HK-2 (cell line): ENCODE data around the gene RAB7B.

Experiments
- DNase-seq: peaks from one replicate; pipeline ENCODE4 v3.0.0-alpha.2; 2018; ENCODE audit not compliant: unreplicated experiment

Gene RAB7B

GRCh38 chr1:205973377-205974232 is 29.6 kb downstream of the RAB7B start:
- DNase-seq: no peak

GRCh38 chr1:205972491-205973168 is 30.6 kb downstream of the RAB7B start:
- DNase-seq: no peak

DNA sequence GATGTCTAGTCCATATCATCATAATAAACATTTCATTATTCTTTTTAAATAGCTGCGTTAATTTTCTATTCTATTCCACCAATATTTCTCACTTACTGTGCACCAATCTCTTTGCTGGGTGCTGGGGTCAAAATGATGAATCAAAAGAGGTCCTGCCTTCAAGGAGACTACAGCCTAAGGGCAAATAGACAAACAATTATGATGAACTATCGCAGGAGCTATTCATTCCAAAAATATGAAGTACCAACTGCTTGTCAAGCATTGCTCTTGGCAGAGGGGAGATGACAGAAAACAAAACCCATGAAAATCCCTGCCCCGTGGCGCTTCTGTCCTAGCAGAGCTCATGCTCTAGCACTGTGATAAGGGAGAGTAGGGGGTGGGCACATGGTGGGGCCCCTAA is 31.1 kb downstream of the RAB7B start:
- DNase-seq: no peak

DNA sequence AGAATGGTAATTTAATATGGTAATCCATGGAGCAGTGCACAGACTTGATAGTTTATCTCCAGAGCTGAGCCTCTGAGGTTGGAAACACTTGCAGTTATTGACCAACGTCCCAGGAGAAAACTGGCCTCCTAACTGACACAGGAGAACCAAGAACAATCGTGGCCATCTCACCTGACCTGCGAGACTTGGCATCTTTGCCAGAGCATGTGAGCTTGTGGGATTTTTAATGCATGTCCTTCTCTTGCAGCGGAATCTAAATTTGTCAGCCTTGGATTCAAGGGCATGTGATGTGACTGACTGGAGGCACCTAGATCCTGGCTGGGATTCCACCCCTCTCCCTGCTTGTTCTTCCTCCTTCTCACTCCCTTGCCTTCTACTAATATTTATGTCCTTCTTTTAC is 32.1 kb downstream of the RAB7B start:
- no peak for DNase-seq

DNA sequence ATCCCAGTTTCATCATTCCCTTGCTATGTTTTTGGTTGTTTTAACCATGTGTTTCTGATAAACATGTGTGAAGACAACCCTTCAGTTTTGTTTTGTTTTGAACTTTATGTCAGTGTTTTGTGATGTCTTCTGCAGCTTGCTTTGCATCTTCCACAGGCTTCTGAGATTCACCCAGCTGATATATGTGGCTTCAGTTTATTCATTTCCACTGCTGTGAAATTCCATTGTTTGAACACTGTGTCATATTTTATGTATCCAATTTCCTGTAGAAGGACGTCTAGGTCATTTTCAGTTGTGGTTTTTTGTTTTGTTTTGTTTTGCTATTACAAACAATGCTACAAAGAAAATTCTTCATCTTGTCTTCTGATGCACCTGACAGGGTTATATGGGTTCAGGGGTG is 32.7 kb downstream of the RAB7B start:
- DNase-seq: no peak

GRCh38 chr1:205969229-205969628 is 34.0 kb downstream of the RAB7B start:
- no peak for DNase-seq

DNA sequence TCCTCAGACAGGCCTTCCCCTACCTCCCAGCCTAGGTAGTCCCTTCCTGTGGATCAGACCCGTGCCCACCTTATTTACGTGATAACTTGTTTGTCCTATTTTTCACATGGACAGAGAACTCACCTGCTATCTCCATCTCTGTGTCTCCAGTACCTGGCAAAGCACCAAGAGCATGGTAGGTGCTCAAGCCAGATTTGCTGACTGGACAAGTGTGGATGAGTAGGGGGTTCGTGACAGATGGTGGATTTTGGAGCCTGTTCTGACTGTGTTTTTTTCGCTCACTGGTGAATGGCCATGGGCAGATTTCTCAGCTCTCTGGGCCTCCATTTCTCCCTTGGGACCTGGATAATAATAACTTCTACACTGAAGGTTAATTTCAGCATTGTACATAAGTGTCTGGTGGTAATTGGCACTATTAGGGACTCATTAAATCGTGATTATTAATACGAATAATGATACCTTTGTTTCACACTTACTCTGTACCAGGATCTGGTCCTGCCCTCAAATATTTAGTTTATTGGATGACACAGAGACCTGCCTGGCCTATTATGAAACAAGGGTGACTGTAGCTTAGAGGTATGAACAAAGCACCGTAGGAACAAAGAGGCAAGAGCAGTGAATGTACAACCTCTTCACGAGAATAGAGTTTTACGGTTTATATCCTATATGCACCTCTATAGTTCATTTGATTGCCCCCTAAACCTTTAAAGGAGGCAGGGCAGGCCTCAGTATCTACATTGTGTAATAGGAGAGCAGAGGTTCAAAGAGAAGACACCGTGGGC is 35.5 kb downstream of the RAB7B start:
- no peak for DNase-seq

DNA sequence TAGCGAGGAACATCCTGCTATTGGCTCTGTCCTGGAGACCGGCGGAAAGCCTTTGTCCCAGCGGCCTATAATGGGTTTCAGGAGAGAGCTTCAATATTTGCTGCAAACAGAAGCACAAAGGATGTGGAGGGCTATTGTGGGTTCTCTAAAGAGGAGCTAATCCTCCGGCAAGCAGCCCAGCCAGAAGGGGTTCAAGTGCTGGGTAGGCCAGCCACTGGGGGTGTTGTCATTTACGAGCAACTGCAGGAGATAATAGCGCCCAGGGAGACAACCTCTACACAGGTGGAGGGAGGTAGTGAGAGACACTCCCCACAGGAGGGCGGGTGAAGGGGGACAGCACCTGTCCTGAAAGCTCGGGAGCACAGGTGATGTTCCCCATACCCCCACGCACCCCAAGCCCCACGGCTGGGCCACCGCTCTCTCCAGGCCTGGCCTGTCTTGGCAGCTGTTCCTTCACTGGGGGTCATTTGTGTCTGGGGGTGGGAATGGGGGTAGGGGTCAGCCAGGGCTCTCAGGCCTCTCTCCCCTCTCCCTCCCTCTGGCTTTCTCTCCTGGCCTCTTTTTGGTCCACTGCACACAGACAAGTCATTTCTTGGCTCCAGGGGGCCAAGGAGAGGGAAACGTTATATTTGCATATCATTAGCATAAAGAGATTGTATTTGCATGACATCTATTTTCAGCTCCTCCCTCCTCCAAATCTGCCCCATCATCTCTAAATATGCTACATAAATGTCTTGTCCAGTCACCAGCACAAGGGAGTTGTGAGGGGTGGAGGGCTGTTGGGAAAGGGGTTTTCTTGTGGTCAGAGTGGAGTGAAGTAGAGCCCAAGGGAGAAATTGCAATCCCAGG is 37.9 kb downstream of the RAB7B start:
- no peak for DNase-seq

DNA sequence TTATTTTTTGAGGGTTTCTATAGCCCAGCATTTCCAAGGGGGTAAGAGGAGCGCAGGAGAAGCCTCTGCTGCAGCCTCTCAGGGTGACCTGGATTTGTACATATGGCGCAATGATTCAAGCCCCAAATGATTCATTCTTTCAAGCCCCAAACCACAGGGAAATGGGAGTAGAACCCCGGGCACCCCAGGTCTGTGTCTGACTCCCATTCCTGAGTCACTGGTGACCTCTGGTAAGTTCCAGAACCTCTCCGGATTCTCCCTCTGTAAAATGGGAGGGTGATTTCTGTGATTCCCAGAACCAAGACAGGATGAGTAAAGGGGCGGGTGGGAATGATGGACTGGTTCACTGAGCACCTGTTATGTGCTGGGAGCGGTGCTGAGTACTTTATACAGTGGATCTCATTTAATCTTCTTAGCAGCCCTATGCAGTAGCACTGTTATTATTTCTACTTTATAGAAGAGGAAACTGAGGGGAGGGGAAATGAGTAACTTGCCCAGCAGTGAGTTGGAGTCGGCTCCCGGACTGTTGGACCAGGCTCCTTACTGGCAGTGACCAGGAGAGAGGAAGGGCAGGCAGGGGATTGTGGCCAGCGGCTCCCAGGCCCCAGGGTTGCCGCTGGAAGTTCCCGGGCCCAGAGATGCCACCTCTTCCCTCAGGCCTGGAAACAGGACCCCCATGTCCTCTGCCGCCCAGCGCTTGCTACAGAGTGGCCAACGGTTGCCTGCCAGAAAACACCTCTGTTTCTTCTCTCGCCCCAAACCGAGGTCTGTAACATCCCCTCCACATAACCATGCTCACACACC is 39.6 kb downstream of the RAB7B start:
- DNase-seq: no peak

GRCh38 chr1:205962821-205963221 is 40.4 kb downstream of the RAB7B start:
- no peak for DNase-seq

GRCh38 chr1:205961991-205962820 is 41.0 kb downstream of the RAB7B start:
- DNase-seq: no peak

DNA sequence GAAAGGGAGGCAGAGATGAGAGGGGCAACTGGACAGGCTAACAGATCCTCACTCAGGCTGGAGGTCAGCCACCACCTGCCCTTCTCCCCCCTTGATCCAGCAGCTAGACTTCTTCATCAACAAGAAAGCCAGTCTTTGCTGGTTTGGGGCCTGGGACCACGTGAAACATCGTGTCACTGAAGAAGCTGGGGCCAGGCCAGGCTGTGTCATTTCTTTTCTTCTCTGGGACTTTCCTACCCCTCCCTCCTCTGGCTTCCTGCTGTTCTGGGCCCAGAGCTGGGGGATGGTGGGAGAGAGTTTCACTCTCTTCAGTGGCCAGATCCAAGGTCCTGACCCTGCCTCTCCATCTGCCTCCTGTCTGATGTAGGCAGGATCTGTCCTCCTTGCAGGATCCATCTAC is 41.8 kb downstream of the RAB7B start:
- no peak for DNase-seq

- no peak for DNase-seq
Measured at GRCh38 chr1:205959789-205960188, 43.4 kb downstream of the RAB7B start.

DNA sequence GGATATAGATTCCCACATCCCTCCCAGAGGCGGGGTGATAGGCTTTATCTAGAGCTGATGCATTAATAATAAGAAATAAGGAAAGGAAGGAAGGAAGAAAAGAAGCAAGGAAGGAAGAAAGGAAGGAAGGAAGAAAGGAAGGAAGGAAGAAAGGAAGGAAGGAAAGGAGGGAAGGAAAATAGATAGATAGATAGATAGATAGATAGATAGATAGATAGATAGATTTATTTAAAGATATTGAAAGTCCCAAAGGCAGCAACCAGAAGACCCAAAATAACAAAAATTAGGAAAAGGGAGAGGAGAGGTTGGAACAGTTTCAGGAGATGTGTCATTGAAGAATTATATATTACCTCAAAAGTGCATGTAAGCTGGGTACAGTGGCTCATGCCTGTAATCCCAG is 47.7 kb downstream of the RAB7B start:
- DNase-seq: no peak

- no peak for DNase-seq
Measured at GRCh38 chr1:205954819-205955404, 48.3 kb downstream of the RAB7B start.

DNA sequence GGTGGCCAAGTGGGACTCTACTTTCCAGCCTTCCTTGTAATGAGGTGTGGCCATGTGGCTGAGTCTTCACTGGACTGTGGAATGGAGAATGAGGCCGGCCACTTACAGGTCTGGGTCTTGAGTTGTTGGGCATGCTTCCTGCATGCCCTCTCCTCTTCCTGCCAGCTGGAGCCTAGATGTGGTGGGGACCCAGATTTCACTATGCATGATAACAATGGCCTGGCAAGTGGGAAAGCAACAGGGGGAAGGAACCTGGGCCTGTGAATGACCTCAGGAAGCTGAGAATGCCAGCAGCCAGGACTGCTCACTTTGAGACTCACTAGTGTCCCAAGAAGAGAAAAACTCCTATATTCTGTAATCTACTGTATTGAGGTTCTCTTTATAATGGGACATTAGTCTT is 51.4 kb downstream of the RAB7B start:
- no peak for DNase-seq

- DNase-seq: no peak
Measured at GRCh38 chr1:205950826-205951549, 52.2 kb downstream of the RAB7B start.

DNA sequence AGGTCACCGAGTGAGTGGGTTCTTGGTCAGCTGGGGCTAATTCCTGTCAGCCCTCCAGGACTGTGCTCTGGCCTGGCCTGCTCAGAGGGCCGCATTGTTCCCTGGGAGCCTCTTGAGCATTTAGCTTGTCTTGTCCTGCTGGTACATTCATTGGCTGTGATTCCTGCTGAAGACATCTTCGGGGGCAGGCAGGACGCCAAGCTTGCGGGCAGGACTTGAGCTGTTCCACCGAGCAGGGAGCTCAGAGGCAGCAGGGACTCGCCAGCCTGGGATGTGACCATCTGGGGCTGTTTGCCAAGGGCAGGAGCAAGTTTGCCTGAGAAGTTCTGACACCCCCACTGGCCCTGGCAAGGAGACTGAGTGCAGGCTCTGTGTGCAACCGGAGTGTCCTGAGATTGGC is 52.9 kb downstream of the RAB7B start:
- DNase-seq: peak; percentile 44

- DNase-seq: no peak
Measured at GRCh38 chr1:205949753-205950152, 53.4 kb downstream of the RAB7B start.
